ENCODE data around the gene TTC7B.

Gene TTC7B

GRCh38 chr14:90676356-90676755 is 139.9 kb downstream of the TTC7B start:
- H3K4me3 ChIP-seq (ENCODE audit: control insufficient read depth, low read depth, low read length) = no peak overlapping the region
- no peak for TF ChIP-seq CTCF (conservative IDR thresholded peaks at IDR 0.05; ENCODE audit: control insufficient read depth, insufficient read depth, low read depth, low read length)
- no peak for DNase-seq (ENCODE audit: low read depth)

GRCh38 chr14:90675399-90675798 is 140.8 kb downstream of the TTC7B start:
- no peak overlapping the region for H3K4me3 ChIP-seq (ENCODE audit: control insufficient read depth, low read depth, low read length)
- DNase-seq (ENCODE audit: low read depth) = peak; percentile 68
- TF ChIP-seq CTCF (conservative IDR thresholded peaks at IDR 0.05; ENCODE audit: control insufficient read depth, insufficient read depth, low read depth, low read length) = no peak

- no peak overlapping the region for H3K4me3 ChIP-seq (ENCODE audit: control insufficient read depth, low read depth, low read length)
- no peak for TF ChIP-seq CTCF (conservative IDR thresholded peaks at IDR 0.05; ENCODE audit: control insufficient read depth, insufficient read depth, low read depth, low read length)
- DNase-seq (ENCODE audit: low read depth) = no peak
These were observed 141.5 kb downstream of the TTC7B start for GRCh38 chr14:90674716-90675115.

GRCh38 chr14:90674043-90674670 is 142.1 kb downstream of the TTC7B start:
- no peak for DNase-seq (ENCODE audit: low read depth)
- TF ChIP-seq CTCF (conservative IDR thresholded peaks at IDR 0.05; ENCODE audit: control insufficient read depth, insufficient read depth, low read depth, low read length) = no peak
- no peak overlapping the region for H3K4me3 ChIP-seq (ENCODE audit: control insufficient read depth, low read depth, low read length)

GRCh38 chr14:90671382-90672234 is 144.6 kb downstream of the TTC7B start:
- DNase-seq (ENCODE audit: low read depth) = no peak
- no peak for TF ChIP-seq CTCF (conservative IDR thresholded peaks at IDR 0.05; ENCODE audit: control insufficient read depth, insufficient read depth, low read depth, low read length)
- H3K4me3 ChIP-seq (ENCODE audit: control insufficient read depth, low read depth, low read length) = no peak overlapping the region

- TF ChIP-seq CTCF (conservative IDR thresholded peaks at IDR 0.05; ENCODE audit: control insufficient read depth, insufficient read depth, low read depth, low read length) = no peak
- no peak overlapping the region for H3K4me3 ChIP-seq (ENCODE audit: control insufficient read depth, low read depth, low read length)
- DNase-seq (ENCODE audit: low read depth) = no peak
These were observed 146.5 kb downstream of the TTC7B start for GRCh38 chr14:90669731-90670130.
